Trophoblast cell (in vitro differentiated cells and primary cell): ENCODE data around the gene CENPT.

Experiments used
- DNase-seq, 2 donors: peaks; one replicate each; pipeline ENCODE4 v3.0.0-alpha.2; 2016
- H2AFZ ChIP-seq: 2 replicates; pipeline ENCODE4 v1.6.1; 2013; ENCODE audit warnings: low read length, moderate library complexity, mild to moderate bottlenecking; ENCODE audit not compliant: insufficient read depth, poor library complexity
- H2AK5ac ChIP-seq: 2 replicates; pipeline ENCODE4 v1.6.1; 2013; ENCODE audit warnings: mild to moderate bottlenecking, low read length
- H2BK120ac ChIP-seq: 2 replicates; pipeline ENCODE4 v1.6.1; 2013; ENCODE audit warnings: low read length, mild to moderate bottlenecking, moderate library complexity; ENCODE audit not compliant: insufficient read depth, poor library complexity
- H2BK12ac ChIP-seq: 2 replicates; pipeline ENCODE4 v1.6.1; 2013; ENCODE audit warnings: mild to moderate bottlenecking, low read length, moderate library complexity
- H2BK5ac ChIP-seq: 2 replicates; pipeline ENCODE4 v1.6.1; 2013; ENCODE audit warnings: low read length, low read depth, moderate library complexity, mild to moderate bottlenecking; ENCODE audit not compliant: poor library complexity
- H3K14ac ChIP-seq: 2 replicates; pipeline ENCODE4 v1.6.1; 2013; ENCODE audit warnings: mild to moderate bottlenecking, low read length
- H3K18ac ChIP-seq: 2 replicates; pipeline ENCODE4 v1.6.1; 2013; ENCODE audit warnings: mild to moderate bottlenecking, low read length
- H3K23ac ChIP-seq: 2 replicates; pipeline ENCODE4 v1.6.1; 2013; ENCODE audit warnings: low read length
- H3K27ac ChIP-seq: 2 replicates; pipeline ENCODE4 v1.5.1; 2013; ENCODE audit warnings: low read depth, mild to moderate bottlenecking, inconsistent platforms, low read length, moderate library complexity
- H3K27me3 ChIP-seq: 2 replicates; pipeline ENCODE4 v1.6.1; 2013; ENCODE audit warnings: inconsistent platforms, mild to moderate bottlenecking, low read length, moderate library complexity; ENCODE audit not compliant: insufficient read depth
- H3K36me3 ChIP-seq, 2 experiments: 1 replicate in 1 of 2; 2 replicates in 1 of 2; pipeline ENCODE4 v1.6.1; 2013; ENCODE audit warnings: low read length in 2 of 2, mild to moderate bottlenecking in 2 of 2, moderate library complexity in 1 of 2; ENCODE audit not compliant: insufficient read depth in 2 of 2, control insufficient read depth in 1 of 2
- H3K4ac ChIP-seq: 2 replicates; pipeline ENCODE4 v1.6.1; 2013; ENCODE audit warnings: low read depth, mild to moderate bottlenecking, low read length, moderate library complexity
- H3K4me1 ChIP-seq, 2 experiments: 1 replicate in 1 of 2; 2 replicates in 1 of 2; pipeline ENCODE4 v1.6.1; 2013; ENCODE audit warnings: low read length in 2 of 2, mild to moderate bottlenecking in 2 of 2, moderate library complexity in 1 of 2; ENCODE audit not compliant: insufficient read depth in 2 of 2, control insufficient read depth in 1 of 2
- H3K4me2 ChIP-seq: 2 replicates; pipeline ENCODE4 v1.6.1; 2013; ENCODE audit warnings: inconsistent platforms, mild to moderate bottlenecking, low read length, moderate library complexity
- H3K4me3 ChIP-seq: 2 replicates; pipeline ENCODE4 v1.5.1; 2013; ENCODE audit warnings: mild to moderate bottlenecking, low read depth, low read length, inconsistent platforms
- H3K79me1 ChIP-seq: one replicate; pipeline ENCODE4 v1.6.1; 2013; ENCODE audit warnings: low read length
- H3K79me2 ChIP-seq: 2 replicates; pipeline ENCODE4 v1.6.1; 2013; ENCODE audit warnings: low read length, mild to moderate bottlenecking; ENCODE audit not compliant: control insufficient read depth, insufficient read depth, poor library complexity
- H3K9ac ChIP-seq: 2 replicates; pipeline ENCODE4 v1.6.1; 2013; ENCODE audit warnings: mild to moderate bottlenecking, low read length
- H3K9me3 ChIP-seq: 2 replicates; pipeline ENCODE4 v1.6.1; 2013; ENCODE audit warnings: low read depth, mild to moderate bottlenecking, control low read depth, inconsistent platforms, low read length; ENCODE audit not compliant: insufficient read depth
- H4K12ac ChIP-seq: 2 replicates; pipeline ENCODE4 v1.6.1; 2013; ENCODE audit warnings: low read depth, mild to moderate bottlenecking, low read length, moderate library complexity
- H4K8ac ChIP-seq: 2 replicates; pipeline ENCODE4 v1.6.1; 2013; ENCODE audit warnings: low read depth, mild to moderate bottlenecking, low read length, moderate library complexity
- H4K91ac ChIP-seq: one replicate; pipeline ENCODE4 v1.6.1; 2013; ENCODE audit warnings: low read depth, mild to moderate bottlenecking, low read length, moderate library complexity
- WGBS: extraction: QIAGEN DNeasy Blood & Tissue Kit; methylation state at CpG from one replicate; pipeline ENCODE4 v1.1.7; 2013; ENCODE audit warnings: missing lambda C conversion rate; ENCODE audit not compliant: insufficient read length, insufficient coverage; ENCODE audit errors: extremely low coverage; 5-methylcytosine and 5-hydroxymethylcytosine counted together

Gene CENPT

DNA sequence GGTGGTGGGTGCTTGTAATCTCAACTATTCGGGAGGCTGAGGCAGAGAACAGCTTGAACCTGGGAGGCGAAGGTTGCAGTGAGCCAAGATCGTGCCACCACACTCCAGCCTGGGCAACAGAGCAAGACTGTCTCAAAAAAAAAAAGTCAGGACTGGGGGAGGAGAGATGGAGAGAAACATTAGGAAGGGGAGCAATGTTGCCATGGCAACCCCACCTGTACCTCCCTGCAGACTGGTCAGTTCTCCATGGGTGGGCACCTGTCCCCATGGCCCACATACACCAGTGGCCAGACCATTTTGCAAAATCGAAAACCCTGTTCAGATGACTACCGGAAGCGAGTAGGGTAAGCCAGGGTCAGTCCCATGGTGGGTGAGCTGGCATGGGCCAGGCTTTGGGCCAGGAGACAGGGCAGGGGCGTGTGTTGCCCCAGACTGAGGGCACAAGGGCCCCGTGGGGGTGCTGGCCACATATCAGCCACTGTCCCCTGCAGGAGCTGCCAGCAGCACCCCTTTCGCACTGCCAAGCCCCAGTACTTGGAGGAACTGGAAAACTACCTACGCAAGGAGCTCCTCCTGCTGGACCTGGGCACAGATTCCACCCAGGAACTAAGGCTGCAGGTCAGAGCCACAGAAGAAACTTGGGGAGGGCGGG is 26.8 kb downstream of the CENPT start:
- H3K9ac ChIP-seq, result no peak overlapping the region
- DNase-seq, result no peak
- H2AFZ ChIP-seq, result no peak overlapping the region
- H3K4ac ChIP-seq, result no peak overlapping the region
- H3K27me3 ChIP-seq, result no peaks in the 10 kb centered on the region
- H3K14ac ChIP-seq, result no peak overlapping the region
- no CpG with 5 or more reads among the region's 11 CpGs for WGBS
- H4K12ac ChIP-seq, result no peak overlapping the region
- H4K91ac ChIP-seq, result no peak overlapping the region
- H3K36me3 ChIP-seq, result peaks cover 2 to 3% of the 10 kb centered on the region in 2 experiments
- H3K4me1 ChIP-seq, result peaks cover 8 to 9% of the 10 kb centered on the region in 2 experiments
- H3K4me3 ChIP-seq, result no peak overlapping the region
- H2BK5ac ChIP-seq, result no peak overlapping the region
- H2AK5ac ChIP-seq, result no peak overlapping the region
- peaks cover 2% of the 10 kb centered on the region for H3K79me1 ChIP-seq
- H4K8ac ChIP-seq, result no peak overlapping the region
- H3K23ac ChIP-seq, result no peak overlapping the region
- no peak overlapping the region for H3K18ac ChIP-seq
- no peak overlapping the region for H2BK12ac ChIP-seq
- no peak overlapping the region for H3K27ac ChIP-seq
- H3K9me3 ChIP-seq, result no peaks in the 10 kb centered on the region
- no peak overlapping the region for H3K4me2 ChIP-seq
- no peaks in the 10 kb centered on the region for H3K79me2 ChIP-seq
- H2BK120ac ChIP-seq, result no peak overlapping the region

- Histone ChIP-seq H3K18ac (no peak overlapping the region), H3K27ac (no peak overlapping the region), H3K27me3 (no peaks in the 10 kb centered on the region), H3K4ac (no peak overlapping the region), H3K9ac (no peak overlapping the region), H2AK5ac (no peak overlapping the region), H2BK5ac (no peak overlapping the region), H3K79me2 (no peaks in the 10 kb centered on the region), H3K4me2 (no peak overlapping the region), H3K79me1 (no peaks in the 10 kb centered on the region), H2BK12ac (no peak overlapping the region), H3K4me1 (no peaks in the 10 kb centered on the region), H3K9me3 (no peaks in the 10 kb centered on the region), H3K14ac (no peak overlapping the region), H3K23ac (no peak overlapping the region), H4K12ac (no peak overlapping the region), H3K36me3 (no peaks in the 10 kb centered on the region), H2AFZ (no peak overlapping the region), H4K8ac (no peak overlapping the region), H2BK120ac (no peak overlapping the region), H4K91ac (no peak overlapping the region), H3K4me3 (no peak overlapping the region)
- DNase-seq, result no peak
- WGBS, result no CpG with 5 or more reads among the region's 8 CpGs
These were observed 32.9 kb downstream of the CENPT start for GRCh38 chr16:67814567-67814966.

DNA sequence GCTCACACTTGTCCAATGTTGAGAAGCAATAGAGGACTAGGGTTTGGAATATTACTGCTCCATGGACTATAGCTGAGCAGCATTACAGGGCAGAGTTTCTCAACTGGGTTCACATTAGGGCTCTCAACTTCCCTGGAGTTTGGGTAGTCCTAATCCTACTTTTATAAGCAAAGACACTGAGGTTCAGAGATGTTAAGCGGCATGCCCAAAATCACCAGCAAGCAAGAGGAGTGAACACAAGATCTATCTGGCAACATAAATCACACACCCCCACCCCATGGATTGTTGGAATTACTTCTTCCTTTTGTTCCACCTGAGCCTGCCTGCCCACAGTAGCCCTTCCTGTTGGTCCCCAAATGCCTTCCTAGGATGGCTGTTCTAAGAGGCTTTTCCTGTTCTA is 35.6 kb downstream of the CENPT start:
- Histone ChIP-seq H3K27me3 (no peaks in the 10 kb centered on the region), H4K8ac (no peak overlapping the region), H4K91ac (no peak overlapping the region), H3K27ac (no peak overlapping the region), H3K23ac (no peak overlapping the region), H2BK120ac (no peak overlapping the region), H3K79me2 (no peaks in the 10 kb centered on the region), H2BK5ac (no peak overlapping the region), H3K4me1 (peaks cover 0 to 1% of the 10 kb centered on the region in 2 experiments), H2AK5ac (no peak overlapping the region), H2BK12ac (no peak overlapping the region), H3K9ac (no peak overlapping the region), H3K4me2 (no peak overlapping the region), H3K9me3 (no peaks in the 10 kb centered on the region), H2AFZ (no peak overlapping the region), H4K12ac (no peak overlapping the region), H3K4me3 (no peak overlapping the region), H3K4ac (no peak overlapping the region), H3K14ac (no peak overlapping the region), H3K36me3 (no peaks in the 10 kb centered on the region), H3K18ac (no peak overlapping the region), H3K79me1 (peaks cover 1% of the 10 kb centered on the region)
- DNase-seq, result no peak
- WGBS, result no CpG with 5 or more reads among the region's 1 CpG

DNA sequence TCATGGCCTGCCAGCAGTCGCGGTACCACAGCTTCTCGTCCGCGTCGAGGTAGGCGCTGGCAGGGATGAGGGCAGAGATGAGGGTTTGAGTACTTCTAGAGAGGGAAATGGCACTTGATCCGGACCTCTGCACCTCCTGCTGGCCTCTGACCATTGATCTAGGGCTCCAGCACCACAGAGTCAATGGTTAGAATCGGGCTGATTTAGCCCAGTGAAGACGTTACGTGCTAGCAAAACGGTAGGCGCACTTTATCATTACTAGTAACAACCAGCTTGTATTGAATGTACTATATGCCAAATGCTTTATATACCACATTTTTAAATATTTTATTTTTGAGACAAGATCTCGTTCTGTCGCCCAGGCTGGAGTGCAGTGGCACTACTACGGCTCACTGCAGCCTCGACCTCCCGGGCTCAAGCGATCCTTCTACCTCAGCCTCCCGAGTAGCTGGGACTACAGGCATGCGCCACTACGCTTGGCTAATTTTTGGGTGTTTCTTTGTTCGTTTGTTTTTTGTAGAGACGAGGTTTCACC is 40.3 kb downstream of the CENPT start:
- H3K36me3 ChIP-seq, result peaks cover 0 to 9% of the 10 kb centered on the region in 2 experiments
- H3K14ac ChIP-seq, result no peak overlapping the region
- no peak overlapping the region for H4K12ac ChIP-seq
- no peak overlapping the region for H3K27ac ChIP-seq
- H3K18ac ChIP-seq, result no peak overlapping the region
- H3K23ac ChIP-seq, result no peak overlapping the region
- H3K79me1 ChIP-seq, result peaks cover 11% of the 10 kb centered on the region
- no peak overlapping the region for H2BK12ac ChIP-seq
- peak overlapping the region; percentile 89 for H4K8ac ChIP-seq
- H3K4me1 ChIP-seq, result peaks cover 7 to 8% of the 10 kb centered on the region in 2 experiments
- no peak overlapping the region for H2BK5ac ChIP-seq
- no peak overlapping the region for H2BK120ac ChIP-seq
- peaks cover 7% of the 10 kb centered on the region for H3K79me2 ChIP-seq
- H3K4me3 ChIP-seq, result peak overlapping the region; percentile 90
- no peak for DNase-seq
- no CpG with 5 or more reads among the region's 24 CpGs for WGBS
- peak overlapping the region; percentile 47 for H3K9ac ChIP-seq
- H3K4me2 ChIP-seq, result peak overlapping the region; percentile 100
- H3K27me3 ChIP-seq, result no peaks in the 10 kb centered on the region
- no peak overlapping the region for H2AK5ac ChIP-seq
- no peak overlapping the region for H4K91ac ChIP-seq
- H2AFZ ChIP-seq, result peak overlapping the region; percentile 75
- H3K9me3 ChIP-seq, result no peaks in the 10 kb centered on the region
- no peak overlapping the region for H3K4ac ChIP-seq
